GM23338 (cell line): ENCODE data around the gene SPATA20.

Experiments used
- CREB1 ChIP-seq: fragments of 250-450 bp; sonication (Bioruptor Pico); IDR thresholded peaks from 2 replicates; pipeline ENCODE4 v1.5.0; 2020; ENCODE audit warnings: low read depth, mild to moderate bottlenecking, moderate library complexity
- CTCF ChIP-seq, 2 experiments: fragments of 200-600 bp in 1 of 2; sonication (generic) in 1 of 2; conservative IDR thresholded peaks; 2 replicates each; pipeline versions ENCODE4 v1.5.1 to v1.6.1; 2016 to 2017; ENCODE audit warnings: antibody characterized with exemption in 2 of 2, low read depth in 2 of 2, mild to moderate bottlenecking in 2 of 2, moderate library complexity in 1 of 2
- ETS1 ChIP-seq: IDR thresholded peaks from 2 replicates; pipeline ENCODE4 v1.6.1; 2016; ENCODE audit warnings: antibody characterized with exemption
- EZH2 ChIP-seq: fragments of 200-600 bp; sonication (generic); IDR thresholded peaks from one replicate; pipeline ENCODE4 v1.8.0; 2017; ENCODE audit warnings: antibody characterized with exemption, mild to moderate bottlenecking, low read depth; ENCODE audit not compliant: unreplicated experiment
- EZH2phosphoT487 ChIP-seq: fragments of 200-600 bp; sonication (generic); IDR thresholded peaks from one replicate; pipeline ENCODE4 v1.8.1; 2018; ENCODE audit warnings: antibody characterized with exemption; ENCODE audit not compliant: unreplicated experiment
- JUNB ChIP-seq: IDR thresholded peaks from one replicate; pipeline ENCODE4 v1.6.1; 2016; ENCODE audit warnings: antibody characterized with exemption; ENCODE audit not compliant: unreplicated experiment
- NANOG ChIP-seq: IDR thresholded peaks from 2 replicates; pipeline ENCODE4 v1.6.1; 2016; ENCODE audit warnings: antibody characterized with exemption, borderline replicate concordance
- POLR2AphosphoS5 ChIP-seq: IDR thresholded peaks from 2 replicates; pipeline ENCODE4 v1.6.1; 2016; ENCODE audit warnings: antibody characterized with exemption, low read depth
- REST ChIP-seq: IDR thresholded peaks from one replicate; pipeline ENCODE4 v1.6.1; 2018; ENCODE audit warnings: antibody characterized with exemption; ENCODE audit not compliant: unreplicated experiment
- STAT1 ChIP-seq: IDR thresholded peaks from one replicate; pipeline ENCODE4 v1.6.1; 2016; ENCODE audit warnings: antibody characterized with exemption; ENCODE audit not compliant: unreplicated experiment
- ZNF114 ChIP-seq: fragments of 250-450 bp; sonication (Bioruptor Pico); IDR thresholded peaks from 2 replicates; pipeline ENCODE4 v1.5.0; 2020; ENCODE audit warnings: mild to moderate bottlenecking, moderate library complexity
- ZNF331 ChIP-seq: fragments of 250-450 bp; sonication (Bioruptor Pico); IDR thresholded peaks from 2 replicates; pipeline ENCODE4 v1.5.0; 2020; ENCODE audit warnings: low read depth, mild to moderate bottlenecking, moderate library complexity
- ZNF462 ChIP-seq: fragments of 250-450 bp; sonication (Bioruptor Pico); IDR thresholded peaks from 2 replicates; pipeline ENCODE4 v1.5.0; 2020; ENCODE audit warnings: mild to moderate bottlenecking, moderate library complexity

- no peak for TF ChIP-seq CTCF (conservative IDR thresholded peaks at IDR 0.05; ENCODE audit: low read depth in 2 of 2)
- no peak for TF ChIP-seq ZNF331 (CRISPR knock-in tag)
- TF ChIP-seq EZH2phosphoT487, result no peak
- TF ChIP-seq POLR2AphosphoS5, result no peak
- TF ChIP-seq NANOG, result no peak
- no peak for TF ChIP-seq REST
- no peak for TF ChIP-seq ZNF114 (CRISPR knock-in tag)
- no peak for TF ChIP-seq CREB1 (CRISPR knock-in tag)
- no peak for TF ChIP-seq ETS1
- TF ChIP-seq EZH2, result no peak
- TF ChIP-seq JUNB, result no peak
- TF ChIP-seq ZNF462 (CRISPR knock-in tag), result no peak
- no peak for TF ChIP-seq STAT1
Measured at GRCh38 chr17:50499721-50500120, 47.3 kb upstream of the SPATA20 start.
